Glutamatergic neuron (in vitro differentiated cells): Measurements from ENCODE around the gene DECR2. TPM values are rescaled to one million over a fixed set of nuclear protein-coding genes. Genes with fewer than 3 reads are reported as not detected.

Experiments used
- DNase-seq: peaks from one replicate; pipeline ENCODE4 v3.0.0; 2022
- H3K27ac Mint-ChIP-seq: one replicate; pipeline ENCODE4 v1.8.0; 2020; ENCODE audit warnings: mild to moderate bottlenecking, mixed read lengths, inconsistent platforms; ENCODE audit not compliant: unreplicated experiment
- H3K27me3 Mint-ChIP-seq: one replicate; pipeline ENCODE4 v1.8.0; 2020; ENCODE audit warnings: mild to moderate bottlenecking, moderate library complexity, mixed read lengths, inconsistent platforms; ENCODE audit not compliant: unreplicated experiment
- H3K36me3 Mint-ChIP-seq: one replicate; pipeline ENCODE4 v1.8.0; 2020; ENCODE audit warnings: mild to moderate bottlenecking, mixed read lengths, inconsistent platforms; ENCODE audit not compliant: unreplicated experiment
- H3K4me1 Mint-ChIP-seq: one replicate; pipeline ENCODE4 v1.8.0; 2020; ENCODE audit warnings: mild to moderate bottlenecking, low read depth, mixed read lengths, inconsistent platforms; ENCODE audit not compliant: unreplicated experiment
- H3K4me3 Mint-ChIP-seq: one replicate; pipeline ENCODE4 v1.8.0; 2020; ENCODE audit warnings: mild to moderate bottlenecking, mixed read lengths, inconsistent platforms; ENCODE audit not compliant: unreplicated experiment
- H3K9me3 Mint-ChIP-seq: one replicate; pipeline ENCODE4 v1.8.0; 2020; ENCODE audit warnings: mild to moderate bottlenecking, moderate library complexity, mixed read lengths, inconsistent platforms; ENCODE audit not compliant: unreplicated experiment
- CTCF ChIP-seq: fragments of 200-600 bp; sonication (generic); IDR thresholded peaks from one replicate; pipeline ENCODE4 v1.5.0; 2021; ENCODE audit not compliant: partially characterized antibody, unreplicated experiment
- total RNA-seq: library from RNA; stranded (reverse); fragmentation: NEBNext Ultra II Directional; extraction: Animal tissue kit (Norgen Biotek cat#: 25700); gene quantifications from one replicate; pipeline ENCODE4 v1.2.1, GENCODE V29; 2021; ENCODE audit not compliant: unreplicated experiment

The DECR2 gene
- total RNA-seq, 1 donor from 2014 or later: 26.2 TPM

- DNase-seq: no peak
- H3K36me3 Mint-ChIP-seq: no peaks in the 10 kb centered on the region
These were observed 24.0 kb downstream of the DECR2 start for GRCh38 chr16:425740-426114.

DNA sequence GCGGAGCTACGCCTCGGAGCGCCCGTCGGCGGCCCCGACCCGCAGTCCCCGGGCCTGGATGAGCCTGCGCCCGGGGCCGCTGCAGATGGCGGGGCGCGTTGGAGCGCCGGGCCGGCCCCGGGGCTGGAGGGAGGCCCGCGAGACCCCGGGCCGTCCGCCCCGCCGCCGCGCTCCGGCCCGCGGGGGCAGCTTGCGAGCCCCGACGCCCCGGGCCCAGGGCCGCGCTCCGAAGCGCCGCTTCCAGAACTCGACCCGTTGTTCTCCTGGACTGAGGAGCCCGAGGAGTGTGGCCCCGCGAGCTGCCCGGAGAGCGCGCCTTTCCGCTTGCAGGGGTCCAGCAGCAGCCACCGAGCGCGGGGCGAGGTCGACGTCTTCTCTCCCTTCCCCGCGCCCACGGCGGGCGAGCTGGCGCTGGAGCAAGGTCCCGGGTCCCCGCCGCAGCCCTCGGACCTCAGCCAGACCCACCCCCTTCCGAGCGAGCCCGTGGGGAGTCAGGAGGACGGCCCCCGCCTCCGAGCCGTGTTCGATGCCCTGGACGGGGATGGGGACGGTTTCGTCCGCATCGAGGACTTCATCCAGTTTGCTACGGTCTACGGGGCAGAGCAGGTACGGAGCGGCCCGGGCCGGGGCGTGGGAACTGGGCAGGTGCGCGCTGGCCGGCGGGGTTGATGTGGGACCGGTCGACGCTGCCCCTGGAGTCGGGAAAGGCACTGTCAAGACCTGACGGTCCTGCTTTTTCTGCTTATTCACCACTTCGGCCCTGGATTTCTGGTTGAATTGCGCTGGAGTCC, 24.6 kb downstream of the DECR2 start:
- Mint-ChIP-seq H3K36me3 (no peaks in the 10 kb centered on the region), H3K27ac (peak overlapping the region; percentile 48)
- peak; percentile 52 for DNase-seq

More at GRCh38 chr16:425740-426114, 24.0 kb downstream of the DECR2 start:
- Mint-ChIP-seq H3K9me3 (peaks cover 3% of the 10 kb centered on the region), H3K27me3 (peaks cover 15% of the 10 kb centered on the region), H3K4me1 (peaks cover 22% of the 10 kb centered on the region), H3K4me3 (no peak overlapping the region), H3K27ac (no peak overlapping the region)
- no peak for TF ChIP-seq CTCF

GRCh38 chr16:426906-427249, 25.2 kb downstream of the DECR2 start:
- TF ChIP-seq CTCF: no peak
- H3K27me3 Mint-ChIP-seq: peaks cover 15% of the 10 kb centered on the region
- H3K27ac Mint-ChIP-seq: peak overlapping the region; percentile 53

More for the DNA sequence above, 24.6 kb downstream of the DECR2 start:
- peak overlapping the region; percentile 83 for H3K4me3 Mint-ChIP-seq
- no peak for TF ChIP-seq CTCF
- H3K9me3 Mint-ChIP-seq: peaks cover 6% of the 10 kb centered on the region
- peaks cover 15% of the 10 kb centered on the region for H3K27me3 Mint-ChIP-seq
- peaks cover 26% of the 10 kb centered on the region for H3K4me1 Mint-ChIP-seq

DNA sequence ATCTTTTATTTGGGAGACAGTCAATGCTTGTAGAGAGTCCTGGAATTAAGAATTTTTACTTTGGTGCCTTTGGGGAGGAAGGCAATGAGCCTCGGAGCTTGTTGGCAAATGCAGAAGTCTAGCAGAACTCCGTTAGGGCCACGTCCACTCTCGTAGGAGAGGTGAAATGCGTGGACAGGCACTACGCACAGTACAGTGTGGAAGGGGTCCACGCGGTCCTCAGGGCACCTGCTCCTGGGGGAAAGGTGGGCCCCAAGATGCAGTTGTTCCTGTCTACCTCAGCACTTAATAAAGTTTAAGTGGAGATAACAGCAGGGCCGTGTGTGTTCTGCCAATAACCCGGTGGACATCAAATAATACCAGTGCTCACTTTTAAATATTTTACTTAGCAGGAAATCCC, 25.6 kb downstream of the DECR2 start:
- no peak for TF ChIP-seq CTCF
- Mint-ChIP-seq H3K27ac (peak overlapping the region; percentile 53), H3K4me3 (peak overlapping the region; percentile 83), H3K27me3 (peaks cover 15% of the 10 kb centered on the region), H3K9me3 (peaks cover 6% of the 10 kb centered on the region), H3K36me3 (no peaks in the 10 kb centered on the region), H3K4me1 (peaks cover 26% of the 10 kb centered on the region)
- DNase-seq: no peak

More at GRCh38 chr16:426906-427249, 25.2 kb downstream of the DECR2 start:
- Mint-ChIP-seq H3K36me3 (no peaks in the 10 kb centered on the region), H3K9me3 (peaks cover 6% of the 10 kb centered on the region), H3K4me3 (peak overlapping the region; percentile 83), H3K4me1 (peaks cover 26% of the 10 kb centered on the region)
- no peak for DNase-seq

- Mint-ChIP-seq H3K9me3 (peaks cover 6% of the 10 kb centered on the region), H3K27me3 (peaks cover 7% of the 10 kb centered on the region), H3K4me1 (peaks cover 21% of the 10 kb centered on the region), H3K27ac (no peak overlapping the region), H3K4me3 (no peak overlapping the region), H3K36me3 (no peaks in the 10 kb centered on the region)
- DNase-seq: no peak
- TF ChIP-seq CTCF: no peak
These were observed 29.2 kb downstream of the DECR2 start for GRCh38 chr16:430904-431303.
